NCI-H1930 (cell line): Measurements from ENCODE around the gene ACP1.
A peak's percentile ranks its signal among the peaks of the same experiment; 100 is the strongest.

Experiments used
- DNase-seq, 2 experiments: peaks; one replicate each; lab custom pipeline; 2025; lab: John Stamatoyannopoulos, UW

ACP1 gene

DNA sequence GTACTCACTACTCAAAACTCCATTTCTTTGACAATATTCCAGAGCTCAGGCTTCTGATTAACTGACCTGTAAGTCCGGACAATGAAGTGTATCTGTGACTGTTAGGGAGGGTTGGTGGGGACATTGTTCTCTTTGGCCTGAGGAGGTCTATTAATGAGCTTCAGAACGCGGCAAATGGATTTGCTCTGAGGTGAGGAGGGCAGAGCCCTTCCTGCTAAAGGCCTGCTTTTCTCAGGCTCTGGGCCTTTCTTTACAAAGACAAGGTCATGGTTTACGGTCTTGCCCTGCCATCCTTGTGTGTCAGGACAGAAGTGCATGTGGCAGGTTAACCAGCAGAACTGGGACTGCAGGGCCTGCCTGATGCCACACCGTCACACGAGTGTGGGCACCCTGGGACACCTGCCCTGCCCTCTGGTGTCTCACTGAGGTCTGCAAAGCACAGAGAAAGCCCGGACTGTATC is 15.9 kb downstream of the ACP1 start:
- DNase-seq: no peak

DNA sequence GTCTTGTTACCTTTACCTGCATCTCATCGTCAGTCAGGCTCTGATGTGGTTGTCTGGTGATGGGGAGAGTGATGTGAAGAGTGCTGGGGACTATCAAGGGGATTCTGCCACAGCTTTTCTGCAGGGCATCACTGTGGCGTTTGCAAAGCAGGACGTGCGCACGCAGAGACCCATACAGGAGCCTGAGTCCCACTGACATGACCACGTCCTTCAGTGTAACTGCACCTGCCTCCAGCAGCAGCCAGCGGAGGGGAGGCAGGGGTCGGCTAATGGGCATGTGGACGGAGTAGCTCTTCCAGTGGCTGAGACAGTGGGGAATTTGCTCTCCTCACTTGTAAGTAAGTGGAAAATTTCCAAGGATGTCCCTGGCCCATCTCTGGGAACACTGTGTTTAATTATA is 16.6 kb downstream of the ACP1 start:
- no peak for DNase-seq

DNA sequence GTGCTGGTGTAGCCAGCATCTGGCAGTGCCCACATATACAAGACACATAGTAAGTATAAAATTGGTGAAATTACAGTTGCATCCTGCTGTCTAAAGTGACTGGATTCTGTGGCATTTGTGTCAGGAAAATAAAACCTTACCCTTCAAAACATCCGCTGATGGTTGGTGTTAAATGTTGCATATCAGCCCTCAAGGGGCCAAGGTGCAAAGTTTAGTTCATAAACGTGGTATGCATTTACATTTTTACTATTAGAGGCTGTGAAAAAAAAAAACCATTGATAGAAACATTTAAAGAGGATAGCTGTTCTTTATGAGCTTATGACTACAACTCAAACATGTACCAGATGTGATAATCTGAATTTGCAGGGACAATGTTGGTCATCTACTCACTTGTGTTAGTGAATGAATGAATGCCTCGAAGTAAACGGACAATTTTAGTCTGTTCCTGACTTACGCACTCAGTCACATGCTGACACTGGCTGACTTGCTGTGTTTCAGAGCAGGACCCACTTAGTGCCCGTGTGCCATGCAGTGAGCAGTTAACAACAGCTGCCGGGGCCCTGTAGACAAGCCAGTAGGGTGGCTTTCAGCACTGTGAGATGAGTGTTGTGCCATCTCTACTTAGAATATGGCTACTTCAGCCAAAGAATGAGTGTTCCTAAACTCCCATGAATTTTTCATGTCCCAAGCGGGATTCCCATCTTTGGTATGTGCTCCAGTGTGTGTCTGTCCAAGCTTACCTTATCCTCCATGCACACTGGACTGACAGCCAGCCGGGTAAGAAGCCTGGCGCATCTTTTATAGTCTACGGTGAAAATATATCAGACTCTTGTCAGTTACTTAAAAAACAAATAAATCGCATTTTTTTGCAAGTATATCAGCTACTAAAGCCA is 17.9 kb downstream of the ACP1 start:
- no peak for DNase-seq

DNA sequence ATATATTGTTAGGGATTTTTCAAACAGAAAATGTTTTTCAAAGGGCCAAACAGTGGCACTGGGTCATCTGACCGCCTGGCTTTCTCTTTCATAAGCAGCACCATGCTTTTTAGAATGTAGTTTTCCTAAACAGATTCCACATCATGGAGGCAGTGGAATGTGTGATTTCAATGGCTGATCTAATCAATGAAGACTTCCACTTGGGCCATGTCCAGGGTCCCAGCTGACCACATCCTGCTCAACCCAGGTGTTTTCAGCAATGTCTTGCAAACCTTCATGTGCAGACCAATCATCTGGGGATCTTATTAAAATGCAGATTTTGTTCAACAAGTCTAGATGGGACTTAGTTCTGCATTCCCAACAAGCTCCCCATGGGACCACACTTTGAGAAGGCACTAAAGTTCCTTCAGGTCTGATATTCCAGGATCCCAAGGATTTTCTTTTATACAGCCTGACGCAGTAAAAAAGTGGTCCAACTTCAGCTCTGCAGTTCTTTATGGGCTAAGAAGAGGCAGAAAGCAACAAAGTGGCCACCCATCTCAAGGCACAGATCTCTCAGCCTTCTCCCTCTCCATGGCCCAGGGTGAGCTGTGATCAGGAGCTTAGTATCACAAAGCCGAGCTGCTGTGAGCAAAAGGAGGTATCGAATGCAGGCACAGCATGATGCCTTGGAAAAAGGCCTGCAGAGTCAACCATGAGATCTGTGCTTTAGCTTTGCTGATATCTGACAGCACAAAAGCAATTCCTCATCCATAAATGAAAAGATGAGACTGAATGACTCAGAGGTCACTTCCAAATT is 19.4 kb downstream of the ACP1 start:
- DNase-seq: no peak

DNA sequence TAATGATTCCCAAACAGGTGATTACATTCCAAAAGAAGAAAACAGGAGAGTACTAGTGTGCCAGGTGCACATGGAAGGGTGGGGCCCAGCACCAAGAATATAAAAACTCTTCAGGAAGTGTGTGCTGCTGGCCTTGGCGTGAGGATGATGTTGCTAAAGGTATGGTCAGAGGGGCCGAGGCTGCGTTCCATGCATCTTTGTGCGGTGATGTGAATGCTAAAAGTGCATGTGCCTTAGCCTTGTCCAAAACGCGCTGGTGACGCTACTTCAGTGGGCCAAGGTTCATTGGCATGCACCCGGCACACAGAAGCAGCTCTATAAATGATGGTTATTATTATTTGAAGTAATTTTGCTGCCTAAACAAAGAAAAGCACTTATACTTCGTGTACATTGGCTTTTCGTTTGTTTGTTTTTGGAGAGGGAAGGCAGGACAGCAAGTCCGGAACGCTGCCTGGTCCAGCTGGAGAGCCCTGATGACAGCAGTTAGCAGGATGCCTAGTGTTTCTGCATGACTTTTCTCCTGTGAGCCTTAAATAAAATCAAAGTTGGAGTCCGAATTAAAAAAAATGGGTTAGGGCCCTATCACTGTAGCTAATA is 20.2 kb downstream of the ACP1 start:
- no peak for DNase-seq

DNA sequence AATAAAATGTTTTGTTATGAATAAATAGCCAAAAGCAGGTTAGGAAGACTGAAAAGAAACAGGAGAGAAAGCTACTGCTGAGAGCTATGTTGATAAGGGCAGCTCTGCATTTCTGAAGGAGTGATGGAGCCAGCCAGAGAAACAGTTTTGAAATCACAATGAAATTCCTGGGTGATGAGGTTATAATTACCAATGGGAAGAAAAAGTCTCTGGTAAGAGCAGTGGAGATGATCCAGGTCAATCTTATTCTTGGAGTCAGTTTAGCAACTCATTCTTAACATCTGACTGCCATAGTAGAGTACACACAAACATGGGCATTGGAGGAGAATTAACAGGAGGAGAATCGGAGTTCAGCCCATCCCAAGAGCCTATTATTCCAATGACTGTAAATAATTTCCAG is 20.8 kb downstream of the ACP1 start:
- no peak for DNase-seq

DNA sequence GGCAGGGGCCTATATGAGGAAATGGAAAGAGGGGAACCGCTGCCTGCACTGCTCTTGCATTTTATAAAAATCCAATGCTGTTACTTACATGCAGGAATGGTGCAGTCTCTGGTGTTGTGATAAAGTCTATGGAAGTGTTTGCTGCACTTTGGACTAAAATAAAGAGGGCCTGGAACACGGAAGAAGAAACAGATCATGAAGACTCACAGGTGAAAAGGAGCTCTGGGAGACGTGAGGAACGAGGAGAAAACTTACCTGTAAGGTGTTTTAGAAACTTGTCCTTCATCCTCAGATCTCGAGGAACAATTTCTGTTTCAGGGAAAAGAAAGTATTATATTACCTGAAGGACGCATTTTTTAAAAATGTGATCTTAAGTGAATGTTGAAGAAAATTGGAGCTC is 21.3 kb downstream of the ACP1 start:
- no peak for DNase-seq

DNA sequence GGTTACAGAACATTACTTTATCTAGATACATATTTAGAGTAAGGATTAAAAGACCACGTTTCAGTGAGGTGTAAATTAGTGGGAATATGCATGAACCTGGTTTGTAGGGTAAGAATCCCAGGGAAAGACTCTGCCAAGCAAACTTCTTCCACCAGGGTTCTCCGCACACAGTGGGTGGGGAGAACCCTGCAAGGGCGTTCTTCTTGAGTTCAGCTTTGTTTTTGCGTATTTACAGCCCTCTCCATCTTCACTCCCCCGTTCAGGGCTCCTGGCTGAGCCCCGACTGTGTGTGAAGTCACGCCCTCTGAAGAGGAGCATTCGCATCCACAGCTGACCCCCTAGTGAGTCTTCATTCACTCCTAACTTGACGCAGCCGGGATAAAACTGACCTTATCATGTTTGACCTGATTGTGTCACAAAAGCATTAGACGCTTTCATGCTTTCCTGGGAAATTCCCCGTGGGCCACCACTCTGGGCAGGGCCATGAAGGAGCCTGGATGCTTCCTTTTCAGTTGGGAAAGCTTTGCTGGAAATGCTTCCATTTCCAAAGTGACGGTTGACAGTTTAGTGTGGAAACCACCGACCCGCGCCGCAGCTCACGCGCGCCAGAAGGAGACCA is 22.1 kb downstream of the ACP1 start:
- DNase-seq: no peak

DNA sequence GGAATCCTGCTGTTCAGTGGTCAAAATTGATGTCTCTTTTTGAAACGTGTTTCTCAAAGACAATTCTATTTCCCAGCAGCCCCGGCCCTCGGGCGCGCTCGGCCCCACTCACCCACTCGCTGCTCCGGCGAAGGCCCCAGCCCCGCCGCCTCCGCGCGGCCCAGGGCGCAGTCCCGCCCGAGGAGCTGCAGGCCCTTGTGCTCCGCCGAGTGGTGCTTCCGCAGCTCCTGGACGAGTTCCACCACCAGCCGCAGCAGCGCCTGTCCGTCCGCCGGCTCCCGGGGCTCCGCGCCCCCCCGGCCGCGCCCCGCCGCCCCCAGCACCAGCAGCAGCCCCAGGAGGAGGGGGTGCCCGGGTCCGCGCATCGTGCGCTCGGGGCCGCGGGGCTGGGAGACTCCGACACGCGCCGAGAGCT is 22.7 kb downstream of the ACP1 start:
- DNase-seq: no peak

DNA sequence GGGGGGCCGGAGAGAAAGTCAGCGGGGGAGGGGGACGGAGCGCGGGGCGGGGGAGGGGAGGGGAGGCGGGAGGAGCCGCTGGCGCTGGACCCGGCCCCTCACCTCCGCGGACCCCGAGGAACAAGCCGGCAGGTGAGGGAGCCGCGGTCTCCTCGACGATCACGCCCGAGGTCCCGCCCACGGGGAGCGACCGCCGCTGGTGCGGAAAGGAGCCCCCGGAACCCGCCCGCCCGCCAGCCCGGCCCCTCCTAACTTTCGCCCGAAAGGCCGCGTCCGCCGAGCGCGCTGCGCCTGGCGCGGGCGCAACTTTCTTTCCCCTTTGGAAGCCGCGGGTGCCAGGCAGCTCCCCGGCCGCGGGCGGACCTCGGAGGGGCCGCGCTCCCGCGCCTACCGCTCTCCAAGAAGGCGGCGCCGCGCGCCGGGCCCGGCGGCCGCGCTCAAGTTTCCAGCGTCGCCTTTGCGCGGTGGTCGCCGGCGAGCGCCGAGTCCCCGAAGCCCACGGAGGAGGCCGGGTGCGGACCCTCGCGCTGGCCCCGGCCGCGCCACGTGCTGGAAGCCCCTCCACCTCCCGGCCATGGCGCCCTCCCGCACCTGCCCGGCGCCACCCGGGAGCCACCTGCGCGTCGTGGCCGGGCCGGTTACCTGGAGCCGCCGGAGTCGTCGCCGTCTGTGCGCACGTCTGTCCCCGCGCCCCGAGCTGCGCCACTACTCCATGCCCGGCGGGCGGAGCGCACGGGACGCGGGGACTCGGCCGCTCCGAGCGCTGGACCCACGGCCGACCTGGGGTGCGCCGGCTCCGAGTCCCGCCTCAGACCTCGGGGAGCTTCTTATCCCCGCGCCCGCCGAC is 23.4 kb downstream of the ACP1 start, which contains the start of gene ALKAL2:
ALKAL2 (minus strand) TSS at position 181 of the 847 bp plus-strand sequence. CDS start 256 bp downstream, outside the sequence.
- DNase-seq: no peak

DNA sequence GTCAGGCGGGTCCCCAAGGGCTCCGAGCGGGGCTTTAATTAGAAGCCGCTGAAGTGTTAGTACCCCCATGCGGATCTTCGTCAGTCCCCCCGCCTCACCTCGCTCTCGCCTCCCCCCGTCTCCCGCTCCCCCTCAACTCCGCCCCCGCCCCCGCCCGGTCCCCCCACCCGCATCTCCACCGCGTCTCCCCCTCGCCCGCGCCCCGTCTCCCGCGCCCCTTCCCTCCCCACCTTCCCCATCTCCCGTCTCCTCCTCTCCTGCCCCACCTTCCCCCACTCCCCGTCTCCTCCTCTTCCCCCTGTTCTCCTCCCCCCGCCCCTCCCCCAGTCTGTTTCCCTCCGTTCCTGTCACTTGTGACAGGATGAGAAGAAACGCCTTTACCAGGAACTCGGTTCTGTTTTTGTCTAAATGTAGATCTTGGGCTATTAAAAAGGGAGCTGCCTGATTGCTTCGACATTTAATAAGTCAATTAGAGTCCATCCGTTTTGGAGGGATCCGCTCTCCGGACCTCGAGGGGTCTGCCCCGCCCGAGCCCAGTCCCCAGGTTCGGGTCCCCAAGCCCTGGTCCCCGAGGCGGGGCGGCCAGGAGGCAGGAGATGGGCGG is 24.1 kb downstream of the ACP1 start:
- DNase-seq: no peak

DNA sequence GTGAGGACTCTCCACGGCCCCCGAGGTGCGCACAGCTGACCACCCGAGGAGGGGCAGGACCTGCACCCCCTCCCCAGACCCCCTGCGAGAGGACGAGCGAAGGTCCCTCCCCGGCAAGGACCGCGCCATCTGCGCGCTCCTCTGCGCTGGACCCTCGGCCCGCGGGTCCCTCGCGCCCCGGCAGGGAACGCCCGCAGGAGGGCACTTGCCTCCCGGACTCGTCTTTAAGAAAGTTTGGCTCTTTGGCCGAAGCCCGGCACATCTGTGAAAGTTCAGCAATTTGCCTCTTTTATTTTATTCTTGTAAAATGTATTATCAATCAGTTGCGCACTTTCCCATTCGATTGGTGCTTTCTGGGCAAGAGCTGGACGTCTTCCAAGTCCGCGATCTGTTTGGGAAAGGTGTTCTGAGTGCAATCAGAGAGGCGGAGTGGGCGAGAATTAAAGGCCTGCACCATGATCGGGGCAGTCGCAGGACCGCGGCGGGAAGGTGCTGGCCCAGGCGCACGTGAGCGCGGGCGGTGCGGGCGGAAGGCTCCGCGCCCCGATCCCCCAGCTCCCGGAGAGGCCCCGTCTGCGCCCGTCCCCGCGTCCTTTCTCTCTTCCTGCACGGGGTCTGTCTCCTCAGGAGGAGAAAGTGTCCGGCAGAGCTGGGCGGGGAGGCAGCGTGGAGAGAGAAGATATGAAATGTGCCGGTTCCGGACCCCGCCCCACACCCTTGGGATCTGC is 24.8 kb downstream of the ACP1 start:
- no peak for DNase-seq

DNA sequence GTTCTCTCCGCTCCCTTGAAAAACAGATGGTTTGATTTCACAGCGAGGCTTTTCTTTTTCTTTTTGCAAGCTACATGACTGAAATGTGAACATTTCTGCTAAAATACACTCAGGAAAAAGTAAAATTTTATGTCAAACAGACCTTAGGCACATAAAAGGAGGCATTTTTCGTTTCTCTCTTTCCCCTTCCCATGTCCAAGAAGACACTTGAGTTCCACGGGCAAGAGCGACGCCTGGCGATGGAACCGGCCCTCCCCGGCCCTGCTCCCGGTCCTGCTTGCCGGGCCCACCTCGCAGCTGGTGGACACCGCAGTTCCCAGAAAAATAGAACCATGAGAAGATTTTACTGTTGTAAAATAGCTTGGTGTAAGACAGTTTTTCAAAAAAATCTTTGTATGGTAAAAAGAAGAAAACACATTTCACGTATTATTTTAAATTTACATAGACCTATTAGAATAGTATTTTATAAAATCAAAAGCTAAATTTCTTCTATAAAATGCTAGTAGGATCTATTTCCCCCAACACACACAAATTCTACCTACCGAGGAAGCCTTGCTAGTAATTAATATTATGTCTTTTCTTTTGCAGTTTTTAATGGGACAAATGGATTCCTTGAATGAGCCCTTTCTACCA is 25.5 kb downstream of the ACP1 start:
- peak; percentile 28 to 69 for DNase-seq

DNA sequence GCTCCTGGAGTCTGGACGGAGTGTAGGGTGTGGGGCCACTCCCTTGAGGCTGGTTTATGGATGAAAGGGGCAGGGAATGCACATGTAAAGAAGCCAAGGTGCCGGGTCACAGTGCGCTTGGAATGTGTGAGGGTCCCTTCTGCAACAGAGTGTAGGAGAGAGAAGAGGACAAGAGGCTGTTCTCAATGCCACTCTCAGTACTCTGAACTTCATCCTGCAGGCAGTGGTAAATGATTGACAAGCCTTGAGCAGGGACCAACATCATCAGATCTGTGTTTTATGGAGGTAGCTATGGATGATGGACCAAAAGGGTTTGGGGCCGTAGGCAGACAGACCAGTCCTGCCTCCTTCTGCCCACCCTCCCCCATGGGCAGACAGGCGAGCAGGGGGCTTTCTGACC is 30.3 kb downstream of the ACP1 start:
- no peak for DNase-seq

DNA sequence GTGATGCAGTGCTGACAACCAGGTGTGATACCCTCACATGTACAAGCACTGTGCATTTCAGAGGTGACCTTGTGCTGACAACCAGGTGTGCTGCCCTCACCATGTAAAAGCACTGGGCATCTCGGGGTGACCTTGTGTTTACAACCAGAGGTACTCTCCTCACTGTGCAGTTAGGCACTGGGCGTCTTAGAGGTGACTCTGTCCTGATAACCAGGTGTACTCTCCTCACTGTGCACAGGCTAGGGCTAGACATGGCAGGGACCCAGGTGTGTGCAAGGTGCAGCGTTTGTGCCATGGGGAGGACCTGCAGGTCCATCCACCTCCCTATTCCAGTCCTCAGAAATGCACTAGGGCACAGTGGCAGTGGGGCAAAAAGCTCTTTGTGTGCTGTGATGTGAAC is 31.6 kb downstream of the ACP1 start:
- no peak for DNase-seq

DNA sequence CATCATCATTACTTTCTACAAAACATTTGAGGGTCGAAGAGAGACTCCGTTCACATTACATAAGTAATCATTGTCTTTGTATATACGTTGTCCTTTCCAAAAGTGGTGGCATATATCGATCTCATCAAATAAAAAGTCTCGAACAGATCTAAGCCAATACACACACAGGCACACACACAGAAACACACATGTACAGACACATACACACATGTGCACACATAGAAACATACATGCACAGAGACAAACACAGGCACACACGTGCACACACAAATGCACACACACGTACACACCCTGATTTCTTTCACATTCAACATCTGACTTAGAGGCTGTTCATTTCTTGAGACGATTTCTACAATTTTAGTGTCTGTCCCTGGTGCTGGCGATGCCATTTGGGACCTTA is 40.6 kb downstream of the ACP1 start:
- DNase-seq: no peak

DNA sequence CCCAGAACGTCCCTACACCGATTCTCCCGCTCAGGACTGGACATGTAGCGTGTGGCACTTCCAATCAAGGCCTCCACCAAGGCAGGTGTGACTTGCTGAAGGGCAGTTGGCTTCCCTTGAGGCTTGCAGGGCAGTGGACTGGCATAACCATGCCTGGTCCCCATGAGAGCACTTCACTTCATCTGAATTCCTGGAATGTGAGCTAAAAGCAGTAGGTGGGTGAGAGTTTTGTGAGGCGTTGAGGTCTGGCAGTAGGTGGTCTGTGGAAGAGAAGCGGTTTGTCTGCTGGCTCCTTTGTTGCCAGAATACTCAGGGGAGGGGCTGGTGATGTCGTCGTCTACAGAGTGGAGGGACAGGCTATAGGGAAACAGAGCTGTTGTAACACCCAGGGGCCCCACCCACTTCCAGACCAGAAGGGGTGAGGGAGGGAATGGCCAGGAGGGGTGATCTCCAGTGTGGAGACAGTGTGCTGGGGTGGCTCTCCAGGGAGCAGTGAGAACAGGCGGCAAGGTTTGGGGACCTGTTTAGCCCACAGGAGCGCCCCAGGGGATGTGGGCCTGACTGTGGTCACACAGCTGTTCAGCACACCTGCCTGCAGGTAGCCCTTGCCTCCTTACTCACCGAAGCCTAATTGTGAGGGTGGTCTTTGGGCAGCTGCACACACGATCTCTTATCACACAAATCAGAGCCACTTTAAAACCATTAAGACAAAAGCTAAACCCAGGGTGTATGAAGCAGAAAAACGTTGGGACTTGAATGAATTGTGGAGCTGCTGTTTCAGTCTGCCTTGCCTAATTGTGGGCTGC is 44.6 kb downstream of the ACP1 start:
- DNase-seq: no peak

DNA sequence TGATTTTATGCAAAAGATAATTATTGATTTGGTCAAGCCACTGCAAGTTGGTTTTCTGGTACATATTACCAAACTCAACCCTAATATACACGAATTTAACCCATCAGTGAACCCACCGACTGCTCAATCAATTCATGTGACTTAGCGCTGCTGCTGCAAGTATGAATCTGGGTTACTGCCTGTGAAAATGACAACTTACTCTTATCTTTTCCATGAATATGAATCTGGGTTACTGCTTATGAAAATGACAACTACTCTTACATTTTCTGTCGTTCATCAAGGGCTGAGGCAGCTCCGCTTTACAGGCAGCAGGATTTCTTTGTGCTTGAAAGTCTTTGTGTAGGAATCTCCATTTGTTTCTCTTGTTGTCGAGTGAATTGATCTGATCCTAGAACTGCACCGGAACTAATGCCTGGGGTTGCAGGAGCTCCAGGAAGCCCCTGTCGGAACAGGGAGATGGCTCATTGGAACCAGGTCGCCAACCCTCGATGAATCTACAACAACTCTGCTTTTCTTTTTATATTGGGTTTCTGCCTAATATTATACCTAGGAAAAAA is 45.3 kb downstream of the ACP1 start:
- DNase-seq: no peak
